ENCODE results near the gene ACOT11. TPM values are rescaled to one million over a fixed set of nuclear protein-coding genes. Genes with fewer than 3 reads are reported as not detected.
"Not testable (repeated sequence)": the region's sequence is repeated elsewhere in the genome, so short reads cannot be mapped to it uniquely, and the experiment has no call there.

Gene ACOT11
- total RNA-seq, 4 donors from 2014 or later = 6.9 to 19.1 (median 13.4) TPM

GRCh38 chr1:54532033-54532432 lies 16.0 kb upstream of the ACOT11 start:
- no peak for DNase-seq (ENCODE audit: extremely low spot score)
- WGBS = 91% methylated on average over 2 of the region's 2 CpGs
- intact Hi-C loops (cut with DNase I) = no loop called here
- Histone ChIP-seq H3K4me3 (no peak overlapping the region), H3K9me3 (no peaks in the 10 kb centered on the region), H3K27me3 (no peaks in the 10 kb centered on the region), H3K4me1 (no peaks in the 10 kb centered on the region), H3K36me3 (no peaks in the 10 kb centered on the region), H3K27ac (replicated peaks in 1 of 4) (no peak overlapping the region)
- TF ChIP-seq EP300 (IDR thresholded peaks at IDR 0.05) = no peak

DNA sequence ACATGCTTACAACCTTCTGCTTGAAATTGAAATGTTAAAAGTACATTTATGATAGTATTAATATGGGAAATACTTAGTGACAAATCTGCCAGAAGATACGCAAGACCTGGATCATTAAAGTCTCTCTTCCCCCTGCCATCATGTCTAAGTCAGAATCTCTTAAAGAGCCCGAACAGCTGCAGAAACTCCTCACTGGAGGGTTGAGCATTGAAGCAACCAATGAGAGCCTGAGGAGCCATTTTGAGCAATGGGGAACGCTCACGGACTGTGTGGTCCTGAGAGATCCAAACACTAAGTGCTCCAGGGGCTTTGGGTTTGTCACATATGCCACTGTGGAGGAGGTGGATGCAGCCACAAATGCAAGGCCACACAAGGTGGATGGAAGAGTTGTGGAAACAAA lies 11.4 kb upstream of the ACOT11 start:
- DNase-seq (ENCODE audit: extremely low spot score); H3K27ac ChIP-seq (replicated peaks in 1 of 4); H3K4me3 ChIP-seq; H3K4me1 ChIP-seq; H3K9me3 ChIP-seq; H3K27me3 ChIP-seq; H3K36me3 ChIP-seq; intact Hi-C loops (cut with DNase I): not testable (repeated sequence)
- WGBS = 87% methylated on average over 4 of the region's 4 CpGs

DNA sequence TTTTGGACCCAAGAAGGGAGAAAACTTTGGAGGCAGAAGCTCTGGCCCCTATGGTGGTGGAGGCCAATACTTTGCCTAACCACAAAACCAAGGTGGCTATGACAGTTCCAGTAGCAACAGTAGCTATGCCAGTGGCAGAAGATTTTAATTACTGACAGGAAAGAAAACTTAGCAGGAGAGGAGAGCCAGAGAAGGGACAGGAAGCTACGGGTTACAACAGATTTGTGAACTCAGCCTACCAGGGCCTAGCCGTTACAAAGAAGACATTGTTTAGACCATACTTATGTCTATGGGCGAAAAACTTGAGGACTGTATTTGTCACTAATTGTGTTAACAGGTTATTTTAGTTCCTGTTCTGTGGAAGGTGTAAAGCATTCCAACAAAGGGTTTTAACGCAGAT lies 10.4 kb upstream of the ACOT11 start:
- no peaks in the 10 kb centered on the region for H3K27me3 ChIP-seq
- no peak overlapping the region for H3K27ac ChIP-seq (replicated peaks in 1 of 4)
- no peaks in the 10 kb centered on the region for H3K9me3 ChIP-seq
- TF ChIP-seq POLR2A (IDR thresholded peaks at IDR 0.05; ENCODE audit: low read depth) (no peak), CTCF (IDR thresholded peaks at IDR 0.05) (no peak), POLR2AphosphoS5 (IDR thresholded peaks at IDR 0.05) (no peak), EP300 (IDR thresholded peaks at IDR 0.05) (no peak)
- DNase-seq (ENCODE audit: extremely low spot score) = no peak
- peaks cover 13 to 15% (median 14%) of the 10 kb centered on the region in 4 donors for H3K4me1 ChIP-seq
- H3K36me3 ChIP-seq = no peaks in the 10 kb centered on the region
- 68% methylated on average over 4 of the region's 4 CpGs for WGBS
- H3K4me3 ChIP-seq = no peak overlapping the region
- intact Hi-C loops (cut with DNase I) = no loop called here

GRCh38 chr1:54538538-54538937 lies 9.5 kb upstream of the ACOT11 start:
- H3K27me3 ChIP-seq = no peaks in the 10 kb centered on the region

DNA sequence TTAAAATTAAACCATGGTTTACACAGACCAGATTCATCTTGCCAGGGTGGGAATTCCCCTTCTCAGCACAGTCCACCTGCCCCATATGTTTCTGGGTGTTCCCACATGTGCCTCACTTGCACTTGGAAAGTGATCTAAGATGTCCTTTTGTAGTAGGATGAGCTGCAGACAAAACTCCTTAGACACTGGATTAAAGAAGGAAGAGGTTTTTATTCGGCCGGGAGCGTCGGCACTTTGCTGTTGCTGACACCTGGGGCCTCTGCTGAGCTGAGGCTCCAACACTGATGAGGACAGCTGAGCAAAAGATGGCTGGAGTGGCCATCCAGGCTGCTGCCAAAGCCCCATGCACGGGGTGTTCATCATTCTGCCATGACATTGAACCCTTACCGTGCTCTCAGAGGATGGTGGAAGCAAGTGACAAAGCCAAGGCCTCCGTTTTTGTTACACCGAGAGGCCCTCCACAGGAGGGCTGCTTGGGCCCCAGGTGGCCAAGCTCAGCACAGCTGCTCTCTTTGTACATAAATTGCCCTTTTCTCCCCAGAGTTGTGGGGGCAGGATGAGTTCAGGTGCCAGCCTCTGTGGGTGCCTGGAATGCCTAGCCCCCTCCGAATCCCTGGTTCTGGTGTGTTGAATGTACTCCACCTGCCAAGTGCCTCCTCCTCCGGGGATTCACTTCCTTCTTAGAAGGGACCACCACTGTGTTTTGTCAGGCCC lies 7.3 kb upstream of the ACOT11 start:
- Histone ChIP-seq H3K4me3 (no peak overlapping the region), H3K4me1 (peaks cover 16 to 31% (median 26%) of the 10 kb centered on the region in 4 donors), H3K9me3 (no peaks in the 10 kb centered on the region), H3K27me3 (no peaks in the 10 kb centered on the region), H3K36me3 (no peaks in the 10 kb centered on the region), H3K27ac (replicated peaks in 1 of 4) (no peak overlapping the region)
- WGBS = 90% methylated on average over 10 of the region's 10 CpGs
- TF ChIP-seq POLR2A (IDR thresholded peaks at IDR 0.05; ENCODE audit: low read depth) (no peak), POLR2AphosphoS5 (IDR thresholded peaks at IDR 0.05) (no peak), EP300 (IDR thresholded peaks at IDR 0.05) (no peak), CTCF (IDR thresholded peaks at IDR 0.05) (no peak)
- no peak for DNase-seq (ENCODE audit: extremely low spot score)
- intact Hi-C loops (cut with DNase I) = loop anchor here (5.0 kb wide), 1 partner anchor 43 kb away; no protein-coding TSS in a partner anchor

More at GRCh38 chr1:54538538-54538937, 9.5 kb upstream of the ACOT11 start:
- Histone ChIP-seq H3K4me3 (no peak overlapping the region), H3K4me1 (peaks cover 16 to 24% (median 23%) of the 10 kb centered on the region in 4 donors), H3K27ac (replicated peaks in 1 of 4) (no peak overlapping the region), H3K36me3 (no peaks in the 10 kb centered on the region), H3K9me3 (no peaks in the 10 kb centered on the region)
- DNase-seq (ENCODE audit: extremely low spot score) = no peak
- WGBS = 95% methylated on average over 8 of the region's 8 CpGs
- intact Hi-C loops (cut with DNase I) = no loop called here
- TF ChIP-seq EP300 (IDR thresholded peaks at IDR 0.05) = no peak
- no peak for TF ChIP-seq POLR2A (IDR thresholded peaks at IDR 0.05; ENCODE audit: low read depth)
- TF ChIP-seq CTCF (IDR thresholded peaks at IDR 0.05) = no peak
- TF ChIP-seq POLR2AphosphoS5 (IDR thresholded peaks at IDR 0.05) = no peak
